IMR-90 (cell line): Measurements from ENCODE around the gene SVOPL. TPM values are rescaled to one million over a fixed set of nuclear protein-coding genes. Genes with fewer than 3 reads are reported as not detected.

Source experiments
- ATAC-seq: fragments of 200-7000 bp; cut with Tn5 transposase; 2 replicates; pipeline ENCODE4 v1.9.1; 2020; ENCODE audit warnings: low read depth, mild to moderate bottlenecking, moderate library complexity
- BruUV-seq: library from RNA; stranded (reverse); fragments of 400-500 nt; replicated peaks from 2 replicates; lab custom pipeline; 2021; lab: Mats Ljungman, UMichigan
- CTCF ChIA-PET: fragments of 300-600 bp; formaldehyde crosslinking; extraction: SDS; loops from one replicate; lab custom pipeline; 2021; ENCODE audit warnings: antibody characterized with exemption; lab: Yijun Ruan, JAX
- POLR2A ChIA-PET: fragments of 300-600 bp; sonication (Branson Sonifier 250); formaldehyde crosslinking; loops from one replicate; lab custom pipeline; 2022; ENCODE audit warnings: antibody characterized with exemption; ENCODE audit not compliant: unreplicated experiment; lab: Charles Lee
- DNase-seq: peaks from one replicate; pipeline ENCODE4 v3.0.0; 2013
- H2AFZ ChIP-seq: replicated peaks from 2 replicates; pipeline ENCODE3; 2013; ENCODE audit warnings: low read length, mild to moderate bottlenecking; ENCODE audit not compliant: poor library complexity
- H2AK5ac ChIP-seq: 2 replicates; pipeline ENCODE4 v1.6.1; 2013; ENCODE audit warnings: low read depth, low read length, inconsistent platforms
- H2AK9ac ChIP-seq: replicated peaks from 2 replicates; pipeline ENCODE3; 2013; ENCODE audit warnings: mild to moderate bottlenecking, low read depth, low read length, moderate library complexity; ENCODE audit not compliant: poor library complexity
- H2BK120ac ChIP-seq: 2 replicates; pipeline ENCODE4 v1.6.1; 2013; ENCODE audit warnings: low read depth, low read length, inconsistent platforms
- H2BK15ac ChIP-seq: 3 replicates; pipeline ENCODE4 v1.6.1; 2013; ENCODE audit warnings: low read depth, low read length, inconsistent platforms
- H2BK20ac ChIP-seq: 2 replicates; pipeline ENCODE4 v1.6.1; 2013; ENCODE audit warnings: low read depth, mild to moderate bottlenecking, inconsistent platforms, low read length, moderate library complexity
- H2BK5ac ChIP-seq: 2 replicates; pipeline ENCODE4 v1.6.1; 2013; ENCODE audit warnings: mild to moderate bottlenecking, low read depth, low read length, inconsistent platforms; ENCODE audit not compliant: poor library complexity, severe bottlenecking
- H3K14ac ChIP-seq: replicated peaks from 2 replicates; pipeline ENCODE4 v1.6.1; 2013; ENCODE audit warnings: low read depth, low read length, inconsistent platforms
- H3K18ac ChIP-seq: 2 replicates; pipeline ENCODE4 v1.6.1; 2013; ENCODE audit warnings: low read depth, low read length, control low read depth
- H3K23ac ChIP-seq: 2 replicates; pipeline ENCODE4 v1.6.1; 2013; ENCODE audit warnings: low read depth, low read length, inconsistent platforms
- H3K27ac ChIP-seq: 2 replicates; pipeline ENCODE4 v1.5.1; 2013; ENCODE audit warnings: mild to moderate bottlenecking, control low read depth, low read length; ENCODE audit not compliant: insufficient read depth
- H3K27me3 ChIP-seq: 2 replicates; pipeline ENCODE4 v1.6.1; 2013; ENCODE audit warnings: low read length; ENCODE audit not compliant: control insufficient read depth, insufficient read depth
- H3K36me3 ChIP-seq: 2 replicates; pipeline ENCODE4 v1.6.1; 2013; ENCODE audit warnings: low read length, mixed read lengths; ENCODE audit not compliant: control insufficient read depth, insufficient read depth
- H3K4ac ChIP-seq: 2 replicates; pipeline ENCODE4 v1.6.1; 2013; ENCODE audit warnings: low read depth, low read length, inconsistent platforms
- H3K4me1 ChIP-seq: 2 replicates; pipeline ENCODE4 v1.6.1; 2013; ENCODE audit warnings: low read length, mixed read lengths; ENCODE audit not compliant: control insufficient read depth, insufficient read depth
- H3K4me2 ChIP-seq: 2 replicates; pipeline ENCODE4 v1.6.1; 2013; ENCODE audit warnings: low read depth, mild to moderate bottlenecking, control low read depth, low read length, moderate library complexity
- H3K4me3 ChIP-seq: 2 replicates; pipeline ENCODE4 v1.5.1; 2013; ENCODE audit warnings: low read depth, mild to moderate bottlenecking, control low read depth, low read length, moderate library complexity; ENCODE audit not compliant: insufficient read depth
- H3K56ac ChIP-seq: 2 replicates; pipeline ENCODE4 v1.6.1; 2013; ENCODE audit warnings: low read length, inconsistent platforms; ENCODE audit not compliant: insufficient read depth; ENCODE audit errors: extremely low read depth
- H3K79me1 ChIP-seq, 2 experiments: 2 replicates each; pipeline ENCODE4 v1.6.1; 2013; ENCODE audit warnings: low read length in 2 of 2, inconsistent platforms in 1 of 2, low read depth in 1 of 2
- H3K9ac ChIP-seq: 2 replicates; pipeline ENCODE4 v1.6.1; 2013; ENCODE audit warnings: low read depth, low read length, control low read depth
- H3K9me1 ChIP-seq: 2 replicates; pipeline ENCODE4 v1.6.1; 2013; ENCODE audit warnings: low read length, inconsistent platforms; ENCODE audit not compliant: insufficient read depth
- H3K9me3 ChIP-seq: 2 replicates; pipeline ENCODE4 v1.6.1; 2013; ENCODE audit warnings: low read length; ENCODE audit not compliant: control insufficient read depth, insufficient read depth
- H4K20me1 ChIP-seq: 2 replicates; pipeline ENCODE4 v1.6.1; 2013; ENCODE audit warnings: low read length, inconsistent platforms; ENCODE audit not compliant: insufficient read depth
- H4K5ac ChIP-seq: 2 replicates; pipeline ENCODE4 v1.6.1; 2013; ENCODE audit warnings: mild to moderate bottlenecking, low read depth, low read length, control low read depth
- H4K8ac ChIP-seq, 2 experiments: 2 replicates each; pipeline ENCODE4 v1.6.1; 2013; ENCODE audit warnings: low read depth in 2 of 2, low read length in 2 of 2, control low read depth in 1 of 2, inconsistent platforms in 1 of 2
- H4K91ac ChIP-seq: 2 replicates; pipeline ENCODE4 v1.6.1; 2013; ENCODE audit warnings: low read depth, low read length, inconsistent platforms; ENCODE audit not compliant: insufficient read depth
- CEBPB ChIP-seq: IDR thresholded peaks from 2 replicates; pipeline ENCODE4 v1.6.1; 2012; ENCODE audit warnings: low read depth, low read length, improper control_type of control experiment
- FOS ChIP-seq: fragments of 150-350 bp; IDR thresholded peaks from 2 replicates; pipeline ENCODE4 v1.6.1; 2016; ENCODE audit warnings: low read depth, low read length
- MAFK ChIP-seq: IDR thresholded peaks from 2 replicates; pipeline ENCODE4 v1.6.1; 2012; ENCODE audit warnings: low read depth, low read length, improper control_type of control experiment
- MAZ ChIP-seq: IDR thresholded peaks from 2 replicates; pipeline ENCODE4 v1.6.1; 2012; ENCODE audit warnings: low read depth, mild to moderate bottlenecking, low read length, improper control_type of control experiment, moderate library complexity, borderline replicate concordance
- MXI1 ChIP-seq: IDR thresholded peaks from 2 replicates; pipeline ENCODE4 v1.6.1; 2012; ENCODE audit warnings: low read depth, mild to moderate bottlenecking, low read length, moderate library complexity, borderline replicate concordance
- NFE2L2 ChIP-seq: fragments of 150-350 bp; IDR thresholded peaks from 2 replicates; pipeline ENCODE4 v1.6.1; 2016; ENCODE audit warnings: low read depth, mild to moderate bottlenecking, low read length
- POLR2A ChIP-seq: IDR thresholded peaks from 2 replicates; pipeline ENCODE4 v1.6.1; 2012; ENCODE audit warnings: mild to moderate bottlenecking, low read depth, low read length
- RCOR1 ChIP-seq: IDR thresholded peaks from 2 replicates; pipeline ENCODE4 v1.6.1; 2012; ENCODE audit warnings: mild to moderate bottlenecking, low read length, improper control_type of control experiment; ENCODE audit not compliant: insufficient replicate concordance
- SMC3 ChIP-seq: fragments of 150-350 bp; IDR thresholded peaks from 2 replicates; pipeline ENCODE4 v1.6.1; 2016; ENCODE audit warnings: low read depth, mild to moderate bottlenecking, antibody characterized with exemption, low read length, moderate library complexity
- WGBS, 2 experiments: methylation state at CpG; one replicate each; pipeline versions ENCODE4 v1.1.5 to v1.1.7; 2013; ENCODE audit warnings: missing lambda C conversion rate in 2 of 2; ENCODE audit not compliant: insufficient read length in 1 of 2; ENCODE audit errors: extremely low coverage in 2 of 2; 5-methylcytosine and 5-hydroxymethylcytosine counted together
- dilution Hi-C: fragments of 300-500 bp; cut with HindIII; formaldehyde crosslinking; loops from one replicate; pipeline ENCODE4 v1.14.3; 2018; ENCODE audit warnings: low sequenced_read_pairs; ENCODE audit not compliant: unreplicated experiment
- in situ Hi-C: fragments of 300-500 bp; cut with MboI; formaldehyde crosslinking; loops from 3 replicates; pipeline ENCODE4 v1.14.3; 2019; ENCODE audit warnings: low sequenced_read_pairs, inconsistent platforms, mixed read lengths
- intact Hi-C: fragments of 100-400 bp; cut with micrococcal nuclease; formaldehyde crosslinking; loops from 2 replicates; pipeline ENCODE4 v1.10.0; 2022
- polyA plus RNA-seq, 3 experiments: library from polyadenylated mRNA; depleted of rRNA; stranded (reverse); fragments of >200 nt; gene quantifications; 2 replicates each; pipeline ENCODE4 v1.2.3, GENCODE V29; 2012; ENCODE audit warnings: low replicate concordance in 1 of 3
- total RNA-seq: library from RNA; depleted of rRNA; stranded (reverse); fragments of >200 nt; gene quantifications from 2 replicates; pipeline ENCODE4 v1.2.3, GENCODE V29; 2012

SVOPL gene
- total and polyA plus RNA-seq, 2 of the 4 experiments (the other 2 are of a cell fraction) = not detected

GRCh38 chr7:138656952-138657351, 44.2 kb downstream of the SVOPL start:
- H3K9me3 ChIP-seq = peaks cover 12% of the 10 kb centered on the region
- H3K4me3 ChIP-seq = no peak overlapping the region
- H3K36me3 ChIP-seq = no peaks in the 10 kb centered on the region
- H2BK15ac ChIP-seq = no peak overlapping the region
- dilution Hi-C loops = no loop called here
- in situ Hi-C loops = no loop called here
- H3K9ac ChIP-seq = no peak overlapping the region
- H2BK5ac ChIP-seq = no peak overlapping the region
- ChIA-PET CTCF (no interaction called here), POLR2A (no interaction called here)
- no peak overlapping the region for H3K4ac ChIP-seq
- H3K14ac ChIP-seq = no peak overlapping the region
- H3K18ac ChIP-seq = no peak overlapping the region
- no peaks in the 10 kb centered on the region for H4K20me1 ChIP-seq
- no peak overlapping the region for H3K4me2 ChIP-seq
- no TSS peak for BruUV-seq
- no peak overlapping the region for H3K23ac ChIP-seq
- no peak overlapping the region for H2AK9ac ChIP-seq
- H4K8ac ChIP-seq = no peak overlapping the region
- no peak overlapping the region for H4K91ac ChIP-seq
- H4K5ac ChIP-seq = no peak overlapping the region
- no peaks in the 10 kb centered on the region for H3K79me1 ChIP-seq
- no peak overlapping the region for H2BK20ac ChIP-seq
- H3K4me1 ChIP-seq = no peaks in the 10 kb centered on the region
- H2BK120ac ChIP-seq = no peak overlapping the region
- H3K56ac ChIP-seq = no peak overlapping the region
- H3K9me1 ChIP-seq = no peaks in the 10 kb centered on the region
- H2AK5ac ChIP-seq = no peak overlapping the region
- no peak overlapping the region for H3K27ac ChIP-seq
- DNase-seq (no peak), ATAC-seq (no peak)
- no peak overlapping the region for H2AFZ ChIP-seq
- intact Hi-C loops = no loop called here
- TF ChIP-seq RCOR1 (no peak), NFE2L2 (no peak), CEBPB (no peak), MAFK (no peak), FOS (no peak), MXI1 (no peak), SMC3 (no peak), POLR2A (no peak), MAZ (no peak)
- H3K27me3 ChIP-seq = no peaks in the 10 kb centered on the region
- WGBS, 2 experiments = no CpG with 5 or more reads among the region's 2 CpGs
